ENCODE results near the gene CELSR1.
"Not testable (repeated sequence)": the region's sequence is repeated elsewhere in the genome, so short reads cannot be mapped to it uniquely, and the experiment has no call there.

Gene CELSR1

GRCh38 chr22:46407748-46408147, 129.7 kb downstream of the CELSR1 start:
- no peak overlapping the region for H3K4me3 ChIP-seq (ENCODE audit: low read depth, low read length)
- TF ChIP-seq CTCF (IDR thresholded peaks at IDR 0.05; ENCODE audit: borderline replicate concordance, insufficient read depth, low read depth, low read length), result no peak

GRCh38 chr22:46406791-46407190, 130.6 kb downstream of the CELSR1 start:
- no peak for TF ChIP-seq CTCF (IDR thresholded peaks at IDR 0.05; ENCODE audit: borderline replicate concordance, insufficient read depth, low read depth, low read length)

GRCh38 chr22:46406349-46406748, 131.1 kb downstream of the CELSR1 start:
- no peak for TF ChIP-seq CTCF (IDR thresholded peaks at IDR 0.05; ENCODE audit: borderline replicate concordance, insufficient read depth, low read depth, low read length)
- H3K4me3 ChIP-seq (ENCODE audit: low read depth, low read length), result no peak overlapping the region

More at GRCh38 chr22:46406791-46407190, 130.6 kb downstream of the CELSR1 start:
- no peak overlapping the region for H3K4me3 ChIP-seq (ENCODE audit: low read depth, low read length)

- no peak for TF ChIP-seq CTCF (IDR thresholded peaks at IDR 0.05; ENCODE audit: borderline replicate concordance, insufficient read depth, low read depth, low read length)
- H3K4me3 ChIP-seq (ENCODE audit: low read depth, low read length), result no peak overlapping the region
Measured at GRCh38 chr22:46405901-46406300, 131.5 kb downstream of the CELSR1 start.

GRCh38 chr22:46403880-46404279, 133.5 kb downstream of the CELSR1 start:
- not testable (repeated sequence) for H3K4me3 ChIP-seq (ENCODE audit: low read depth, low read length)

- TF ChIP-seq CTCF (IDR thresholded peaks at IDR 0.05; ENCODE audit: borderline replicate concordance, insufficient read depth, low read depth, low read length), result no peak
- H3K4me3 ChIP-seq (ENCODE audit: low read depth, low read length), result no peak overlapping the region
Measured at GRCh38 chr22:46402505-46402904, 134.9 kb downstream of the CELSR1 start.

- no peak overlapping the region for H3K4me3 ChIP-seq (ENCODE audit: low read depth, low read length)
- TF ChIP-seq CTCF (IDR thresholded peaks at IDR 0.05; ENCODE audit: borderline replicate concordance, insufficient read depth, low read depth, low read length), result no peak
Measured at GRCh38 chr22:46401370-46401769, 136.1 kb downstream of the CELSR1 start.
